ENCODE measurements around the gene DMD. TPM values are rescaled to one million over a fixed set of nuclear protein-coding genes. Genes with fewer than 3 reads are reported as not detected.
"Not testable (repeated sequence)": the region's sequence is repeated elsewhere in the genome, so short reads cannot be mapped to it uniquely, and the experiment has no call there.

Gene DMD
- total RNA-seq, 1 experiment from 2014 or later: 47.2 TPM

GRCh38 chrX:32708542-32708941 is 502.8 kb downstream of the DMD start:
- Mint-ChIP-seq H3K9me3 (ENCODE audit: unreplicated experiment) (no peaks in the 10 kb centered on the region), H3K27me3 (ENCODE audit: insufficient read depth, unreplicated experiment) (no peaks in the 10 kb centered on the region), H3K4me1 (ENCODE audit: low read depth, unreplicated experiment) (no peaks in the 10 kb centered on the region), H3K4me3 (ENCODE audit: unreplicated experiment) (no peak overlapping the region), H3K27ac (ENCODE audit: unreplicated experiment) (no peak overlapping the region), H3K36me3 (ENCODE audit: insufficient read depth, unreplicated experiment) (no peaks in the 10 kb centered on the region)
- no peaks in the 10 kb centered on the region for H3K9me3 ChIP-seq
- BruUV-seq (replicated peaks): no TSS peak
- no peaks in the 10 kb centered on the region for H3K4me1 ChIP-seq
- H3K4me3 ChIP-seq (ENCODE audit: low read depth, low read length): no peak overlapping the region
- CTCF ChIA-PET: no interaction called here
- no peak for TF ChIP-seq CTCF (IDR thresholded peaks at IDR 0.05; ENCODE audit: insufficient read depth in 1 of 2, low read depth in 1 of 2, low read length in 1 of 2, severe bottlenecking in 1 of 2, unreplicated experiment in 1 of 2)
- H3K27me3 ChIP-seq (replicated peaks; ENCODE audit: control insufficient read depth, insufficient read depth, low read length): no peaks in the 10 kb centered on the region
- H3K36me3 ChIP-seq (ENCODE audit: control insufficient read depth, insufficient read depth, low read length): no peaks in the 10 kb centered on the region
- POLR2A ChIA-PET: no interaction called here
- DNase-seq: no peak
- intact Hi-C loops (cut with micrococcal nuclease; ENCODE audit: unreplicated experiment): no loop called here

GRCh38 chrX:32705385-32705784 is 506.0 kb downstream of the DMD start:
- H3K36me3 Mint-ChIP-seq (ENCODE audit: insufficient read depth, unreplicated experiment); BruUV-seq (replicated peaks); H3K4me3 Mint-ChIP-seq (ENCODE audit: unreplicated experiment); H3K4me3 ChIP-seq (ENCODE audit: low read depth, low read length); H3K9me3 Mint-ChIP-seq (ENCODE audit: unreplicated experiment); H3K4me1 ChIP-seq; H3K27ac Mint-ChIP-seq (ENCODE audit: unreplicated experiment); H3K9me3 ChIP-seq; H3K27me3 Mint-ChIP-seq (ENCODE audit: insufficient read depth, unreplicated experiment); intact Hi-C loops (cut with micrococcal nuclease; ENCODE audit: unreplicated experiment); H3K4me1 Mint-ChIP-seq (ENCODE audit: low read depth, unreplicated experiment); DNase-seq; H3K36me3 ChIP-seq (ENCODE audit: control insufficient read depth, insufficient read depth, low read length); H3K27me3 ChIP-seq (replicated peaks; ENCODE audit: control insufficient read depth, insufficient read depth, low read length); POLR2A ChIA-PET; CTCF ChIA-PET: not testable (repeated sequence)

- no TSS peak for BruUV-seq (replicated peaks)
Measured at GRCh38 chrX:32687379-32687778, 524.0 kb downstream of the DMD start.

More at GRCh38 chrX:32687379-32687778, 524.0 kb downstream of the DMD start:
- Mint-ChIP-seq H3K9me3 (ENCODE audit: unreplicated experiment) (no peaks in the 10 kb centered on the region), H3K27ac (ENCODE audit: unreplicated experiment) (no peak overlapping the region), H3K27me3 (ENCODE audit: insufficient read depth, unreplicated experiment) (no peaks in the 10 kb centered on the region), H3K4me1 (ENCODE audit: low read depth, unreplicated experiment) (no peaks in the 10 kb centered on the region), H3K4me3 (ENCODE audit: unreplicated experiment) (no peak overlapping the region), H3K36me3 (ENCODE audit: insufficient read depth, unreplicated experiment) (no peaks in the 10 kb centered on the region)
- Histone ChIP-seq H3K4me3 (ENCODE audit: low read depth, low read length) (no peak overlapping the region), H3K9me3 (no peaks in the 10 kb centered on the region), H3K4me1 (no peaks in the 10 kb centered on the region), H3K27me3 (replicated peaks; ENCODE audit: control insufficient read depth, insufficient read depth, low read length) (no peaks in the 10 kb centered on the region), H3K36me3 (ENCODE audit: control insufficient read depth, insufficient read depth, low read length) (no peaks in the 10 kb centered on the region)
- ChIA-PET POLR2A (no interaction called here), CTCF (no interaction called here)
- no peak for DNase-seq
- intact Hi-C loops (cut with micrococcal nuclease; ENCODE audit: unreplicated experiment): no loop called here
- TF ChIP-seq CTCF (IDR thresholded peaks at IDR 0.05; ENCODE audit: insufficient read depth in 1 of 2, low read depth in 1 of 2, low read length in 1 of 2, severe bottlenecking in 1 of 2, unreplicated experiment in 1 of 2): no peak

All from Caco-2 (cell line).